ENCODE data around the gene TMEM179. TPM values are rescaled to one million over a fixed set of nuclear protein-coding genes. Genes with fewer than 3 reads are reported as not detected.

The TMEM179 gene
- total RNA-seq, 1 donor from 2014 or later: 0.75 TPM

DNA sequence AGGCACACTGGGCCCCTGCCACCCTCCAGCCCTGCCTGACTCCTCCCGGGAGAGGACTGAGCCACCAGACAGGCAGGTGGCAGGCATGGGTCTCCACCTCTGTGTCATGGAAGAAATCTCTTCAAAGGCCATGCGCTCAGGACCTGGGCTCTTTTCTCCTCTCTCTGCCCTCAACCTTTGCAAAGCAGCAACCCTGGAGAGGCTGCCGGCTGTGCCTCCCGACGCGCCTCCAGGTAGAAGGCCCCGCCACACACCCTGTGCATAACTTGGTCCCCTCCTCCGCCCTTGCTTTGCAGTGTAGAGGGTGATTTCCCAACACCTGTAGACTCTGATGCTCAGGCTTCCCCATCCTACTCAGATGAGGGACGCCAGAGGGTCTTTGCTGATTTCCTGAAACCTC lies 28.2 kb upstream of the TMEM179 start:
- DNase-seq (ENCODE audit: low spot score): no peak

GRCh38 chr14:104624939-104625338 lies 20.4 kb upstream of the TMEM179 start:
- no peak for DNase-seq (ENCODE audit: low spot score)
- H3K4me3 Mint-ChIP-seq (ENCODE audit: unreplicated experiment): no peak overlapping the region
- H3K36me3 Mint-ChIP-seq (ENCODE audit: low read depth): peaks cover 4% of the 10 kb centered on the region
- H3K27me3 Mint-ChIP-seq (ENCODE audit: low read depth): peaks cover 39% of the 10 kb centered on the region
- no peak overlapping the region for H3K27ac Mint-ChIP-seq (ENCODE audit: unreplicated experiment)
- TF ChIP-seq, protein P1, sequence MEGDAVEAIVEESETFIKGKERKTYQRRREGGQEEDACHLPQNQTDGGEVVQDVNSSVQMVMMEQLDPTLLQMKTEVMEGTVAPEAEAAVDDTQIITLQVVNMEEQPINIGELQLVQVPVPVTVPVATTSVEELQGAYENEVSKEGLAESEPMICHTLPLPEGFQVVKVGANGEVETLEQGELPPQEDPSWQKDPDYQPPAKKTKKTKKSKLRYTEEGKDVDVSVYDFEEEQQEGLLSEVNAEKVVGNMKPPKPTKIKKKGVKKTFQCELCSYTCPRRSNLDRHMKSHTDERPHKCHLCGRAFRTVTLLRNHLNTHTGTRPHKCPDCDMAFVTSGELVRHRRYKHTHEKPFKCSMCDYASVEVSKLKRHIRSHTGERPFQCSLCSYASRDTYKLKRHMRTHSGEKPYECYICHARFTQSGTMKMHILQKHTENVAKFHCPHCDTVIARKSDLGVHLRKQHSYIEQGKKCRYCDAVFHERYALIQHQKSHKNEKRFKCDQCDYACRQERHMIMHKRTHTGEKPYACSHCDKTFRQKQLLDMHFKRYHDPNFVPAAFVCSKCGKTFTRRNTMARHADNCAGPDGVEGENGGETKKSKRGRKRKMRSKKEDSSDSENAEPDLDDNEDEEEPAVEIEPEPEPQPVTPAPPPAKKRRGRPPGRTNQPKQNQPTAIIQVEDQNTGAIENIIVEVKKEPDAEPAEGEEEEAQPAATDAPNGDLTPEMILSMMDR (IDR thresholded peaks at IDR 0.05): no peak
- no peaks in the 10 kb centered on the region for H3K4me1 Mint-ChIP-seq (ENCODE audit: low read depth)
- H3K9me3 Mint-ChIP-seq (ENCODE audit: low read depth): peaks cover 25% of the 10 kb centered on the region

More for the DNA sequence above, 28.2 kb upstream of the TMEM179 start:
- TF ChIP-seq, protein P1 (IDR thresholded peaks at IDR 0.05): no peak
- Mint-ChIP-seq H3K36me3 (ENCODE audit: low read depth) (no peaks in the 10 kb centered on the region), H3K27me3 (ENCODE audit: low read depth) (peaks cover 23% of the 10 kb centered on the region), H3K4me1 (ENCODE audit: low read depth) (no peaks in the 10 kb centered on the region), H3K27ac (ENCODE audit: unreplicated experiment) (no peak overlapping the region), H3K4me3 (ENCODE audit: unreplicated experiment) (no peak overlapping the region), H3K9me3 (ENCODE audit: low read depth) (peaks cover 7% of the 10 kb centered on the region)

- no peak overlapping the region for H3K4me3 Mint-ChIP-seq (ENCODE audit: unreplicated experiment)
- no peaks in the 10 kb centered on the region for H3K36me3 Mint-ChIP-seq (ENCODE audit: low read depth)
- no peak for DNase-seq (ENCODE audit: low spot score)
- peaks cover 48% of the 10 kb centered on the region for H3K27me3 Mint-ChIP-seq (ENCODE audit: low read depth)
- H3K27ac Mint-ChIP-seq (ENCODE audit: unreplicated experiment): no peak overlapping the region
- peaks cover 5% of the 10 kb centered on the region for H3K9me3 Mint-ChIP-seq (ENCODE audit: low read depth)
- no peaks in the 10 kb centered on the region for H3K4me1 Mint-ChIP-seq (ENCODE audit: low read depth)
- TF ChIP-seq, protein P1 (IDR thresholded peaks at IDR 0.05): no peak
Measured at GRCh38 chr14:104614126-104614812, 9.7 kb upstream of the TMEM179 start.

DNA sequence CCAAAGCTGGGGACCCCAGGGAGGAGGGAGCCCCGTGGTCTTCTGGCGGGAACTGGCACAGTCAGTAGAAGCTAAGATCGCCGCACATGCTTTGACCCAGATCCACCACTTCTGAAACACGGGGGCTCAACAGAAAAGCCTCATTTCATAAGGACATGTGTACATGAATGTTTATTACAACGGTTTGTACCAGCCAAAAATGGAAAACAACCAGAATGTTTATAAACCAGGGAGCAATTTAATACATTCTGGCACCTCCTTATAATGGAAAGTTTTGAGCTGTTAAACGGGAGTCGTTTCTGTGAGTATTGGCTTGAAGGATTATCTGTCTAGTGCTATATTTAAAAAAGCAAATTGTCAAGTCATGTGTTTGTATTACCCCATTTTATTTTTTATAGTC lies 7.3 kb upstream of the TMEM179 start:
- peaks cover 53% of the 10 kb centered on the region for H3K27me3 Mint-ChIP-seq (ENCODE audit: low read depth)
- TF ChIP-seq, protein P1 (IDR thresholded peaks at IDR 0.05): no peak
- no peak overlapping the region for H3K4me3 Mint-ChIP-seq (ENCODE audit: unreplicated experiment)
- no peak overlapping the region for H3K27ac Mint-ChIP-seq (ENCODE audit: unreplicated experiment)
- H3K36me3 Mint-ChIP-seq (ENCODE audit: low read depth): no peaks in the 10 kb centered on the region
- H3K9me3 Mint-ChIP-seq (ENCODE audit: low read depth): peaks cover 5% of the 10 kb centered on the region
- no peak for DNase-seq (ENCODE audit: low spot score)
- H3K4me1 Mint-ChIP-seq (ENCODE audit: low read depth): no peaks in the 10 kb centered on the region

GRCh38 chr14:104610749-104611310 lies 6.3 kb upstream of the TMEM179 start:
- Mint-ChIP-seq H3K9me3 (ENCODE audit: low read depth) (peaks cover 5% of the 10 kb centered on the region), H3K4me1 (ENCODE audit: low read depth) (no peaks in the 10 kb centered on the region), H3K27ac (ENCODE audit: unreplicated experiment) (no peak overlapping the region), H3K27me3 (ENCODE audit: low read depth) (peaks cover 57% of the 10 kb centered on the region), H3K36me3 (ENCODE audit: low read depth) (no peaks in the 10 kb centered on the region), H3K4me3 (ENCODE audit: unreplicated experiment) (no peak overlapping the region)
- TF ChIP-seq, protein P1 (IDR thresholded peaks at IDR 0.05): no peak
- DNase-seq (ENCODE audit: low spot score): no peak
